MM.1S (cell line): ENCODE measurements around the gene TFR2.

Source experiments
- CTCF ChIP-seq: fragments of 300-600 bp; sonication (generic); IDR thresholded peaks from 2 replicates; pipeline ENCODE4 v1.5.1; 2016; ENCODE audit warnings: antibody characterized with exemption, low read length, mixed read lengths
- EZH2 ChIP-seq: fragments of 300-600 bp; sonication (generic); optimal IDR thresholded peaks from 2 replicates; pipeline ENCODE3; 2017; ENCODE audit warnings: low read depth, mild to moderate bottlenecking, antibody characterized with exemption, low read length, mixed read lengths

DNA sequence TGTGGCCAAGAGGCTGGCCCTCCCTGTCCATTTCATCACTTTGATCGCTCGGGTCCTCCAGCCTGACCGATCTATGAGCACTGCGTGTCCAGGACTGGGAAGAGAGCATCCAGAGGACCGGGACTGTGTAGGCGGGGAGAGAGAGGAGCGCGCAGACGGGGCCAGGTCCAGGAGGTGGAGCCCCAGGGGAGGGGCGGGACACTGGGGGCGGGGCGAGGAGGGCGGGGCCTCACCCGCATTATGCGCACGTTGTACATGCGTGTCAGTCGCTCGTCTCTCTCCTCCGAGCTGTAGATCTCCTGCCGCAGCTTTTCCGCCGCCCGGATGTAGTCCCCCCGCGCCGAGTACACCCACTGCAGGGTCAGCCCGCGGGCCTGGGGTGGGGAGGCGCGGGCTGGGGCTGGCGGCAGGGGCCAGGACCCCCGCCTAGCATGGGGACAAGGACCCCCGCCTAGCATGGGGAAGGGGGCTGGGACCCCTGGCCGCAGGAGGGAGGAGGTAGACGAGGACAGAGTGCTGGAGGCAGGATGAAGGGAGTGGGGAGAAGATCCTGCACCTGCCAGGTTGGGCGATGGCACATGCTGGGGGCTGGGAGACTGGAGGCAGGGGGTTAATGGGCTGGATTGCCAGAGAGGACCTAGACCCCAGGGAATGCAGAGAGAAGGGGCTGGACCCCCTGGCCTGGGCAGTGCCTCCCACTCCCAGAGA is 14.7 kb downstream of the TFR2 start:
- TF ChIP-seq CTCF, result no peak
- TF ChIP-seq EZH2, result no peak
